Suprapubic skin (tissue), 4 donors: Measurements from ENCODE around the gene SNRPD3.

Source experiments
- CTCF ChIP-seq, 2 donors: fragments of 200-600 bp in 1 of 2; fragments of 450-650 bp in 1 of 2; sonication (generic) in 1 of 2; IDR thresholded peaks; one replicate each; pipeline ENCODE4 v1.5.1; 2016 to 2019; ENCODE audit warnings: antibody characterized with exemption in 2 of 2, mild to moderate bottlenecking in 1 of 2, moderate library complexity in 1 of 2
- POLR2A ChIP-seq, 2 donors: fragments of 450-650 bp; IDR thresholded peaks; one replicate each; pipeline ENCODE4 v1.6.1; 2017; ENCODE audit warnings: antibody characterized with exemption in 2 of 2, mild to moderate bottlenecking in 2 of 2, moderate library complexity in 2 of 2
- POLR2AphosphoS5 ChIP-seq, 3 donors: sonication (generic); formaldehyde crosslinking; IDR thresholded peaks; one replicate each; pipeline ENCODE4 v1.6.1; 2017; ENCODE audit warnings: antibody characterized with exemption in 3 of 3

DNA sequence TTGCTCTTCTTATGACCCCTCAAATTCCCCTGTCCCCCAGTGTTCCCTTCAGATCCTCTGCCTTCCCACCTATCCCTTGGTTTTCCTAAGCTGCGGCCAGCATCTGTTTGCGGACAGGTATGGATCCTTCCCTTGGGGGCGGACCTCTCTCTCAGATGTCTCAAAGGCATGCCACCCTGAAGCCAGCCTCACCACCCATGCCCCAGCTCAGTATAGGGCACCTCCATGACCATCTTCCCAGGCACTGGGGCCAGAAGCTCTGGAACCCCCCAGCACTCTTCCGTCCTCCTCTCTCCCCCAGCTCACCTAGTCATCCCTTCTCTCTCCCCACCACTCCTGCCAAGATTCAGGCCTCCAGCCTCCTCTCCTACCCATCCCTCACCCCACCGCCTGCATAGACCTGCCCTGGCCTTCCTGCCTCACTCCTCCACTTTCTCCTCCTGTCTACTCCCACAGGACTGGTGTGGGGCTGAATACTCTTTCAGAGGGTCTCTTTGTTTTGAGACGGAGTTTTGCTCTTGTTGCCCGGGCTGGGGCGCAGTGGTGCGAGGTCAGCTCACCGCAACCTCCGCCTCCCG is 34.9 kb downstream of the SNRPD3 start:
- TF ChIP-seq POLR2AphosphoS5 (IDR thresholded peaks at IDR 0.05) (no peak), CTCF (IDR thresholded peaks at IDR 0.05) (no peak), POLR2A (IDR thresholded peaks at IDR 0.05) (no peak)
